NCI-H1436 (cell line): ENCODE data around the gene SPINK5.

Experiments used
- DNase-seq: peaks from one replicate; lab custom pipeline; 2025; lab: John Stamatoyannopoulos, UW

The SPINK5 gene

DNA sequence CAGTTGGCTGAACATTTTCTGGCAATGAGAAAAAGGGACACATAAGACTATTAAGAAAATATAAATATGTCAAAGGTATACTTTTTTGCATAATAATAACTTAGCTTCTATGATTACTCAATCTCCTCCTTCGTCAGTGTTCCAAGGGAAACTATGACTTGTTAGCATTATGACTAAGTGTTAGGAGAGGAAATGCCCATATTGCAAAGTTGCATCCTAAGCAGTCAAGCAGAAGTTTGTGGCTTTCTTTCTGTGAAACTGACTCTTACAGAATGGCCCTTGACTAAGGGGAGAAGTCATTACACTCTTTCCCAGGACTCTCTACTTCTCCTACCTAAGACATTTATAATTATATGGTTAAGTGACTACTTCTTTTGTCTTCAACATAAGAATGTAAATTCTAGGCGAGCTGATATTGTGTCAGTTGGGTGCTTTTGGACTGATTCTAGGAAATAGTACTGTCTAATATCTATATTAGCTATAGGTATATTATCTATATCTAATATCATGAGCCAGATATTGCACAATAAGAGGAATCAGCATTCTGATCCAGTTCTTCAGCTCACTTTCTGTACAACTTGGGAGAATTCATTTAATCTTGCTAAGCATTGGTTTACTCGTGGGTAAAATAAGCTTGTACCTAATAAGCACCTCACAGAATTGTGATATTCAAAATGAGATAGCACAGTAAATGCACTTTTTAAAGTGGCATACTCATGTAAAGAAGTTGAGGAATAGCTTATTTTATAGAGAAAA lies 122.6 kb downstream of the SPINK5 start:
- DNase-seq = no peak
